ENCODE results near the gene LRBA.
A peak's percentile ranks its signal among the peaks of the same experiment; 100 is the strongest.

The LRBA gene

GRCh38 chr4:150906987-150907633 lies 108.0 kb downstream of the LRBA start:
- no peak overlapping the region for H3K27ac ChIP-seq
- peaks cover 6% of the 10 kb centered on the region for H3K9me3 ChIP-seq
- H3K4me3 ChIP-seq: no peak overlapping the region
- H3K27me3 ChIP-seq: no peaks in the 10 kb centered on the region
- peaks cover 7% of the 10 kb centered on the region; the same call in 1 of the 2 replicates for H3K4me1 ChIP-seq
- H3K4me2 ChIP-seq: no peak overlapping the region
- H3K36me3 ChIP-seq: peaks cover 26% of the 10 kb centered on the region
- no peaks in the 10 kb centered on the region for H4K20me1 ChIP-seq
- no peak overlapping the region for H3K9ac ChIP-seq
- TF ChIP-seq Cebpa-rat (IDR thresholded peaks at IDR 0.05): no peak

- peaks cover 25% of the 10 kb centered on the region for H3K36me3 ChIP-seq
- no peaks in the 10 kb centered on the region for H3K4me1 ChIP-seq
- no peak overlapping the region for H3K9ac ChIP-seq
- H3K4me3 ChIP-seq: no peak overlapping the region
- no peaks in the 10 kb centered on the region for H4K20me1 ChIP-seq
- no peak overlapping the region for H3K27ac ChIP-seq
- TF ChIP-seq Cebpa-rat (IDR thresholded peaks at IDR 0.05): no peak
- H3K27me3 ChIP-seq: no peaks in the 10 kb centered on the region
- H3K9me3 ChIP-seq: no peaks in the 10 kb centered on the region
- H3K4me2 ChIP-seq: no peak overlapping the region
Measured at GRCh38 chr4:150904671-150905070, 110.4 kb downstream of the LRBA start.

- Histone ChIP-seq H3K9me3 (no peaks in the 10 kb centered on the region), H4K20me1 (no peaks in the 10 kb centered on the region), H3K27ac (no peak overlapping the region), H3K9ac (no peak overlapping the region), H3K4me3 (no peak overlapping the region), H3K27me3 (no peaks in the 10 kb centered on the region), H3K4me1 (no peaks in the 10 kb centered on the region), H3K36me3 (peaks cover 29% of the 10 kb centered on the region), H3K4me2 (no peak overlapping the region)
- TF ChIP-seq Cebpa-rat (IDR thresholded peaks at IDR 0.05): no peak
Measured at GRCh38 chr4:150903603-150904002, 111.5 kb downstream of the LRBA start.

- H3K27ac ChIP-seq: no peak overlapping the region
- TF ChIP-seq Cebpa-rat (IDR thresholded peaks at IDR 0.05): no peak
- H3K4me1 ChIP-seq: no peaks in the 10 kb centered on the region
Measured at GRCh38 chr4:150896497-150896896, 118.6 kb downstream of the LRBA start.

GRCh38 chr4:150890246-150890645 lies 124.8 kb downstream of the LRBA start:
- Histone ChIP-seq H3K4me2 (no peak overlapping the region), H3K9ac (no peak overlapping the region), H3K9me3 (no peaks in the 10 kb centered on the region), H4K20me1 (no peaks in the 10 kb centered on the region), H3K4me3 (no peak overlapping the region), H3K4me1 (no peaks in the 10 kb centered on the region), H3K27me3 (no peaks in the 10 kb centered on the region), H3K36me3 (peaks cover 11% of the 10 kb centered on the region; the same call in 1 of the 2 replicates), H3K27ac (no peak overlapping the region)
- no peak for TF ChIP-seq Cebpa-rat (IDR thresholded peaks at IDR 0.05)

More at GRCh38 chr4:150896497-150896896, 118.6 kb downstream of the LRBA start:
- Histone ChIP-seq H3K36me3 (peaks cover 17% of the 10 kb centered on the region; the same call in 1 of the 2 replicates), H3K4me3 (no peak overlapping the region), H3K9me3 (no peaks in the 10 kb centered on the region), H3K9ac (no peak overlapping the region), H3K4me2 (no peak overlapping the region), H4K20me1 (no peaks in the 10 kb centered on the region), H3K27me3 (no peaks in the 10 kb centered on the region)

GRCh38 chr4:150889306-150889705 lies 125.8 kb downstream of the LRBA start:
- no peak overlapping the region for H3K9ac ChIP-seq
- no peak for TF ChIP-seq Cebpa-rat (IDR thresholded peaks at IDR 0.05)

GRCh38 chr4:150888625-150889024 lies 126.5 kb downstream of the LRBA start:
- no peak for TF ChIP-seq Cebpa-rat (IDR thresholded peaks at IDR 0.05)
- H3K4me2 ChIP-seq: no peak overlapping the region
- H3K36me3 ChIP-seq: peaks cover 10% of the 10 kb centered on the region; the same call in 1 of the 2 replicates
- no peaks in the 10 kb centered on the region for H3K9me3 ChIP-seq
- no peaks in the 10 kb centered on the region for H3K4me1 ChIP-seq
- no peaks in the 10 kb centered on the region for H4K20me1 ChIP-seq
- H3K27me3 ChIP-seq: no peaks in the 10 kb centered on the region
- H3K27ac ChIP-seq: no peak overlapping the region
- no peak overlapping the region for H3K9ac ChIP-seq
- H3K4me3 ChIP-seq: no peak overlapping the region

More at GRCh38 chr4:150889306-150889705, 125.8 kb downstream of the LRBA start:
- no peak overlapping the region for H3K4me2 ChIP-seq
- H3K36me3 ChIP-seq: peaks cover 11% of the 10 kb centered on the region; the same call in 1 of the 2 replicates
- no peaks in the 10 kb centered on the region for H3K9me3 ChIP-seq
- no peaks in the 10 kb centered on the region for H3K27me3 ChIP-seq
- no peak overlapping the region for H3K27ac ChIP-seq
- H3K4me3 ChIP-seq: no peak overlapping the region
- no peaks in the 10 kb centered on the region for H4K20me1 ChIP-seq
- no peaks in the 10 kb centered on the region for H3K4me1 ChIP-seq

GRCh38 chr4:150888217-150888616 lies 126.9 kb downstream of the LRBA start:
- Histone ChIP-seq H3K4me1 (no peaks in the 10 kb centered on the region), H3K36me3 (peaks cover 6% of the 10 kb centered on the region; the same call in 1 of the 2 replicates)
- TF ChIP-seq Cebpa-rat (IDR thresholded peaks at IDR 0.05): no peak

GRCh38 chr4:150886597-150886996 lies 128.5 kb downstream of the LRBA start:
- H3K36me3 ChIP-seq: 0 out of 2 replicates have a peak, but pooled peaks cover 5% of the 10 kb centered on the region
- H3K4me3 ChIP-seq: no peak overlapping the region
- no peaks in the 10 kb centered on the region for H4K20me1 ChIP-seq
- no peak overlapping the region for H3K9ac ChIP-seq
- no peaks in the 10 kb centered on the region for H3K4me1 ChIP-seq
- no peak overlapping the region for H3K4me2 ChIP-seq
- H3K9me3 ChIP-seq: no peaks in the 10 kb centered on the region
- peak; percentile 77; the same call in 1 of the 2 replicates for TF ChIP-seq Cebpa-rat (IDR thresholded peaks at IDR 0.05)
- no peaks in the 10 kb centered on the region for H3K27me3 ChIP-seq
- H3K27ac ChIP-seq: no peak overlapping the region

More at GRCh38 chr4:150888217-150888616, 126.9 kb downstream of the LRBA start:
- H3K27me3 ChIP-seq: no peaks in the 10 kb centered on the region
- H3K4me3 ChIP-seq: no peak overlapping the region
- H3K4me2 ChIP-seq: no peak overlapping the region
- H3K27ac ChIP-seq: no peak overlapping the region
- H3K9ac ChIP-seq: no peak overlapping the region
- no peaks in the 10 kb centered on the region for H4K20me1 ChIP-seq
- no peaks in the 10 kb centered on the region for H3K9me3 ChIP-seq

- H3K4me3 ChIP-seq: no peak overlapping the region
- H3K9me3 ChIP-seq: peaks cover 6% of the 10 kb centered on the region
- no peaks in the 10 kb centered on the region for H4K20me1 ChIP-seq
- TF ChIP-seq Cebpa-rat (IDR thresholded peaks at IDR 0.05): no peak
- H3K4me1 ChIP-seq: no peaks in the 10 kb centered on the region
- no peak overlapping the region for H3K9ac ChIP-seq
- peaks cover 12% of the 10 kb centered on the region for H3K36me3 ChIP-seq
- H3K4me2 ChIP-seq: no peak overlapping the region
- no peaks in the 10 kb centered on the region for H3K27me3 ChIP-seq
- no peak overlapping the region for H3K27ac ChIP-seq
Measured at GRCh38 chr4:150884625-150885024, 130.5 kb downstream of the LRBA start.
